Retinal pigment epithelial cell (primary cell): ENCODE measurements around the gene DOCK6.

Experiments
- DNase-seq: peaks from one replicate; pipeline ENCODE4 v3.0.0-alpha.2; 2010; ENCODE audit warnings: low read depth
- H3K4me3 ChIP-seq: 2 replicates; pipeline ENCODE4 v1.5.1; 2011; ENCODE audit warnings: mild to moderate bottlenecking, low read length, control low read depth, moderate library complexity
- CTCF ChIP-seq: conservative IDR thresholded peaks from 2 replicates; pipeline ENCODE4 v1.5.1; 2011; ENCODE audit warnings: low read depth, low read length, control low read depth, inconsistent platforms

DOCK6 gene

GRCh38 chr19:11261971-11262839, at the start of gene DOCK6:
TSS of gene DOCK6 (minus strand) at chr19:11262524. CDS start at chr19:11262440, 84 bp downstream.
- H3K4me3 ChIP-seq: peak within 1 kb of the TSS; percentile 57
- no peak for DNase-seq

GRCh38 chr19:11306337-11306736, 44.0 kb upstream of the DOCK6 start:
- DNase-seq: no peak
- no peak overlapping the region for H3K4me3 ChIP-seq
- no peak for TF ChIP-seq CTCF

More at GRCh38 chr19:11261971-11262839, at the start of gene DOCK6:
- TF ChIP-seq CTCF: peak; percentile 39

- no peak overlapping the region for H3K4me3 ChIP-seq
- no peak for TF ChIP-seq CTCF
- no peak for DNase-seq
Measured at GRCh38 chr19:11304936-11305335, 42.6 kb upstream of the DOCK6 start.

GRCh38 chr19:11300811-11301120, 38.4 kb upstream of the DOCK6 start:
- no peak for TF ChIP-seq CTCF
- DNase-seq: no peak
- H3K4me3 ChIP-seq: no peak overlapping the region

GRCh38 chr19:11299946-11300810, 37.9 kb upstream of the DOCK6 start:
- H3K4me3 ChIP-seq: no peak overlapping the region
- no peak for DNase-seq
- no peak for TF ChIP-seq CTCF

GRCh38 chr19:11296264-11296663, 33.9 kb upstream of the DOCK6 start:
- no peak for DNase-seq
- H3K4me3 ChIP-seq: no peak overlapping the region
- TF ChIP-seq CTCF: no peak
